IgD-negative memory B cell (primary cell): ENCODE data around the gene HS2ST1. TPM values are rescaled to one million over a fixed set of nuclear protein-coding genes. Genes with fewer than 3 reads are reported as not detected.

Experiments used
- H3K27ac Mint-ChIP-seq, 3 donors: one replicate each; pipeline ENCODE4 v1.8.0; 2020 to 2022; ENCODE audit warnings: mild to moderate bottlenecking in 3 of 3, mixed read lengths in 3 of 3, moderate library complexity in 1 of 3
- H3K27me3 Mint-ChIP-seq: one replicate; pipeline ENCODE4 v1.8.0; 2021; ENCODE audit warnings: mixed read lengths
- H3K36me3 Mint-ChIP-seq: one replicate; pipeline ENCODE4 v1.8.0; 2020; ENCODE audit warnings: mild to moderate bottlenecking, mixed read lengths
- H3K4me1 Mint-ChIP-seq, 3 donors: one replicate each; pipeline ENCODE4 v1.8.0; 2020 to 2022; ENCODE audit warnings: mixed read lengths in 3 of 3, mild to moderate bottlenecking in 1 of 3
- H3K4me3 Mint-ChIP-seq, 4 donors: one replicate each; pipeline ENCODE4 v1.8.0; 2020 to 2022; ENCODE audit warnings: mild to moderate bottlenecking in 4 of 4, mixed read lengths in 4 of 4, moderate library complexity in 3 of 4
- H3K9me3 Mint-ChIP-seq, 3 donors: one replicate each; pipeline ENCODE4 v1.8.0; 2020 to 2021; ENCODE audit warnings: mixed read lengths in 3 of 3, mild to moderate bottlenecking in 1 of 3
- polyA plus RNA-seq: library from polyadenylated mRNA; unstranded; fragments of 300-500 nt; fragmentation: Illumina TruSeq; gene quantifications from one replicate; pipeline ENCODE4 v1.2.3, GENCODE V29; 2021

The HS2ST1 gene
- polyA plus RNA-seq, 1 donor from 2014 or later = 7.2 TPM

DNA sequence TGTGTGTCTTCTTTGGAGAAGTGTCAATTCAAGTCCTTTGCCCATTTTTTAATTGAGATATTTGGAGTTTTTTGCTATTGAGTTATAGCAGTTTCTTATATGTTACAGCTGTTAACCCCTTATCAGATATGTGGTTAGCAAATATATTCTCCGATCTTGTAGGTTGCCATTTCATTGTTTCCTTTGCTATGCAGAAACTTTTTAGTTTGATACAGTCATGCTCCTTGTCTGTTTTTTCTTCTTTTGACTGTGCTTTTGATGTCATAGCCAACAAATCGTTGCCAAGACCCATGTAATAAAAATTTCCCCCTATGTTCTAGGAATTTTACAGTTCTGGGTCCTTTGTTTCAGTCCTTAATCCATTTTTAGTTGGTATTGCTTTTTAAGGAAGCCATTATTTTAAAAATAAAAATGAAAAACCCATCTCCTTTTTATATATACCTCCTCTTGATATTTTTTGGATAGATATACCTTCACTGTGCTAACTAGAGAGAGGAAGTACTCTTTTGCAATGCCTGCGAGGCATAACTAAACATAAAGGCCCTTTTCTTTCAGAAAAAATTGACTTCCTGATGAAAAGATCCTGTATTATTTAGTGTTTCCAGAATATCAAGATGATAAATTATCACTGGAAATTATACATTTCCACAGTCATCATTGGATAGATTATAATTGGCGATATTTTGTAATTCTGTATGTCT, 127.8 kb downstream of the HS2ST1 start:
- H3K27ac Mint-ChIP-seq = no peak overlapping the region
- H3K27me3 Mint-ChIP-seq = no peaks in the 10 kb centered on the region
- H3K4me1 Mint-ChIP-seq = peaks cover 5 to 27% (median 22%) of the 10 kb centered on the region in 3 donors

DNA sequence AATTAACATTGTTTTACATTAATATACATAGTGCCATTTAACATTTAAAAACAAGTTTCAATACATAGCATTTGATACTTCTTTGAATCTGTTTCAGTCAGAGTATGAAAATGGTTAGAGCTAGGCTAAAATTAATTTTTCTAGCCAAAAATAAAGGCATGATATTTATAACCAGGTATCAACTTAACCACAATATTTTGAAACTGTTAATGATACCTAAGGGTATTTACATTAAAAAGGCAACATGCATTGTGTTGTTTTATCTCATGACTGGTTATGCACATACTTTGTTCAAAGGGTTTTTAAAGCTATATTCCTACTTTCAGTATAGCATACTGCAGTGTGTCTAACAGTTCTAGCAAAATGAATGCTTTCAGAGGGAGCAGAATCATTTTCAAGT, 130.0 kb downstream of the HS2ST1 start:
- H3K4me3 Mint-ChIP-seq = no peak overlapping the region
- peak overlapping the region in 1 of 3 donors; percentile 20 for H3K27ac Mint-ChIP-seq
- H3K36me3 Mint-ChIP-seq = peaks cover 11% of the 10 kb centered on the region
- H3K27me3 Mint-ChIP-seq = no peaks in the 10 kb centered on the region
- H3K4me1 Mint-ChIP-seq = peaks cover 5 to 27% (median 22%) of the 10 kb centered on the region in 3 donors
- H3K9me3 Mint-ChIP-seq = no peaks in the 10 kb centered on the region

More for the DNA sequence above, 127.8 kb downstream of the HS2ST1 start:
- H3K9me3 Mint-ChIP-seq = peaks cover 0 to 1% (median 0%) of the 10 kb centered on the region in 3 donors
- peaks cover 6% of the 10 kb centered on the region for H3K36me3 Mint-ChIP-seq
- no peak overlapping the region for H3K4me3 Mint-ChIP-seq

DNA sequence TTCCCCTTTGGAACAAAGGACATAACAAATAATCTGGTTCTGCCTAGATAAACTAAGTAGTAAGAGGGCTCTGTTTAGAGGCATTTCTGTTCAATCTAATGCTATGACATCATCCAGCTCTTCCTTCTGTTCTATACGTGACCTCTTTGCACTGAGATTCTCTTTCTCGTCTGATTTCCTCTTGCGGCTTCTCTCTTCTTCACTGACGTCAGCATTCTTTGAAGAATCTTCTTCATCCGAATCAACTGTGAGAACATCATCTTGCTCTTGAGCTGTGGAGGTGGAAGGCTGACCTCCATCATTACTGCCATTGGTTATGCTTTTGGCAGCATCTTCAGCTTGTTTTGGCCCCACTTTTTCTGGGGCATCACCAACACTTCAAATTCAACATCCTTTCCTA, 130.4 kb downstream of the HS2ST1 start:
- peak overlapping the region in 1 of 3 donors; percentile 20 for H3K27ac Mint-ChIP-seq
- H3K36me3 Mint-ChIP-seq = peaks cover 11% of the 10 kb centered on the region
- H3K9me3 Mint-ChIP-seq = no peaks in the 10 kb centered on the region
- H3K4me3 Mint-ChIP-seq = peak overlapping the region in 3 of 4 donors; percentile 7 to 42 (median 25)
- no peaks in the 10 kb centered on the region for H3K27me3 Mint-ChIP-seq
- H3K4me1 Mint-ChIP-seq = peaks cover 5 to 27% (median 22%) of the 10 kb centered on the region in 3 donors

DNA sequence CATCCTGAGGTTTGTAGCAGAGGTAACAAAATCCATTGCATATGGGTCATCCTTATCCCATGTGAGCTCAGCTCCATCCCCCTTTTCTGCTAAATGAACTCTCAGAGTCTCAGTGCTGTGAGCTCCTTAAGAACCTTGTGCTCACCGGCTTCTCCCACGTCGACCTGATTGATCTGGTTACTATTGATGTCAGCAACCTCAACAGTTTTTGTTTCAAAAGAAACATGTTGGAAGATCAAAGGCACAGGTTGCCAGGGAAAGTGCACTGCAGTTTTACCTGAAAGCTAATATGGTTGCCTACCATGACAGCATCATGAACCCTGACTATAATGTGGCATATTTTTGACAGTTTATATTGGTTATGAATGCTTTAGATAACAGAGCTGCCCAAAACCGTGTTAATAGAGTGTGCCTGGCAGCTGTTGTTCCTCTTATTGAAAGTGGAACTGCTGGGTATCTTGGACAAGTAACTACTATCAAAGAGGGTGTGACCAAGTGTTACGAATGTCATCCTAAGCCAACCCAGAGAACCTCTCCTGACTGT, 131.4 kb downstream of the HS2ST1 start:
- H3K4me1 Mint-ChIP-seq = peaks cover 5 to 27% (median 17%) of the 10 kb centered on the region in 3 donors
- no peaks in the 10 kb centered on the region for H3K9me3 Mint-ChIP-seq
- H3K27ac Mint-ChIP-seq = peak overlapping the region; percentile 1 to 53 (median 32)
- H3K4me3 Mint-ChIP-seq = peak overlapping the region in 2 of 4 donors; percentile 3 to 17
- H3K27me3 Mint-ChIP-seq = no peaks in the 10 kb centered on the region
- peaks cover 11% of the 10 kb centered on the region for H3K36me3 Mint-ChIP-seq

DNA sequence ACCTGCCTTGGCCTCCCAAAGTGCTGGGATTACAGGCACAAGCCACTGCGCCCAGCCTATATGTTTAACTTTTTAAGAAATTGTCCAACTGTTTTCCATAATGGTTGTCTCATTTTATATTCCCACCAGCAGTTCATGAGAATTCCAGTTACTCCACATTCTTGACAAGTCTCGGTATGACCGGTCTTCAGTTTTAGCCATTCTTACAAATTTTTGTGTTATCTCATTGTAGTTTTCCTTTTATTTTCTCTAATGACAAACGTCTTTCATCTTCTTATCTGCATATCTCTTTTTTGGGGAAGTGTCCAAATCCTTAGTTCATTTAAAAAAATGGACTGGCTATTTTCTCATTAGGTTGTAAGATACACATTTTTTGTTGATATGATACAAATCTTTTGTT, 132.5 kb downstream of the HS2ST1 start:
- Mint-ChIP-seq H3K36me3 (peaks cover 8% of the 10 kb centered on the region), H3K4me1 (peaks cover 6 to 26% (median 22%) of the 10 kb centered on the region in 3 donors), H3K9me3 (no peaks in the 10 kb centered on the region), H3K27ac (no peak overlapping the region), H3K4me3 (no peak overlapping the region), H3K27me3 (no peaks in the 10 kb centered on the region)

DNA sequence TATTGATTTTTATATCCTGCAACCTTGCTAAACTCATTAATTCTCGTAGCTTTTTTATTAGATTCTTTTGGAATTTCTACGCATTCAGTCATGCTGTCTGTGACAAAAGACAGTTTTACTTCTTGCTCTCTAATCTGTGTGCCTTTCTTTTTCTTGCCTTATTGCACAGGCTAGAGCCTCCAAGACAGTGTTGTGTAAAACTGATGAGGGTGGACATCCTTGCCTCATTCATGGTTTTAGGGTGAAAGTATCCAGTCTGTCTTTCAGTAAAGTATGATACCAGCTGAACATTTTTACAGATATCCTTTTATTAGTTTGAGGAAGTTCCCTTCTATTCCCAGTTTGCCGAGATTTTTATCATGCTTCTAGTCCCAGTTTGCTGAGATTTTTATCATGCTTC, 133.8 kb downstream of the HS2ST1 start:
- Mint-ChIP-seq H3K36me3 (peaks cover 8% of the 10 kb centered on the region), H3K4me1 (peaks cover 12 to 32% (median 30%) of the 10 kb centered on the region in 3 donors), H3K9me3 (no peaks in the 10 kb centered on the region), H3K27ac (no peak overlapping the region), H3K4me3 (no peak overlapping the region), H3K27me3 (no peaks in the 10 kb centered on the region)

DNA sequence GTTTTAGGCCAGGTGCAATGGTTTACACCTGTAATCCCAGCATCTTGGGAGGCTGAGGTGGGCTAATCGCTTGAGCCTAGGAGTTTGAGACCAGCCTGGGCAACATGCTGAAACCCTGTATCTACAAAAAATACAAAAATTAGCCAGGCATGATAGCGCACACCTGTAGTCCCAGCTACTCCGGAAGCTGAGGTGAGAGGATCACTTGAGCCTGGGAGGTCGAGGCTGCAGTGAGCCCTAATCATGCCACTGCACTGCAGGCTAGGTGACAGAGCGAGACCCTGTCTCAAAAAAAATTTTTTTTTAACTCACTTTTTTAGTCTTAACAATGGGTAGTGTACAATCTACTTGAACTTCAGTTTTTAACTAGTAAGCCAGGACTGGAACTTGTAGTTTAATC, 137.5 kb downstream of the HS2ST1 start:
- H3K4me3 Mint-ChIP-seq = peak overlapping the region in 2 of 4 donors; percentile 7 to 80
- H3K27ac Mint-ChIP-seq = no peak overlapping the region

DNA sequence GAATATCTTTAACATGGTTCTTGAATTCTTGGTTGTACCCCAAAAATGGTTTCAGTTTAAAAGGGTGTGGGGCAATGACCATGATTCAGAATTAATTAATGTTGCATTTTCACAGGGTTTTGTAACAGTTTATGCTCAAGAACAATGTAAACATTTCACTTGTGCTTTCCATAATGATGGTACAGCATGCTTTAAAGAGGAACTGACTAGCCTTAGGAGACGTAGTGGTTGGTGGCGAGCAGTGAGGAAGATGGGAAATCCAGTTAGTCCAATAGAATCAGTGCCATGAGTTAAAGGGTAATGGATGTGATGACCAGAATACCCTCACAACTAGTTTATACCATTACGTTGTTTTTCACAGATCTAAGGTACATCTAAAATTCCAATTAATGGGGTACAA, 138.0 kb downstream of the HS2ST1 start:
- H3K4me3 Mint-ChIP-seq = peak overlapping the region in 1 of 4 donors; percentile 7
- no peaks in the 10 kb centered on the region for H3K27me3 Mint-ChIP-seq
- peaks cover 14 to 21% (median 18%) of the 10 kb centered on the region in 3 donors for H3K4me1 Mint-ChIP-seq
- H3K9me3 Mint-ChIP-seq = no peaks in the 10 kb centered on the region
- peaks cover 4% of the 10 kb centered on the region for H3K36me3 Mint-ChIP-seq
- no peak overlapping the region for H3K27ac Mint-ChIP-seq

More for the DNA sequence above, 137.5 kb downstream of the HS2ST1 start:
- H3K36me3 Mint-ChIP-seq = peaks cover 7% of the 10 kb centered on the region
- H3K9me3 Mint-ChIP-seq = no peaks in the 10 kb centered on the region
- H3K4me1 Mint-ChIP-seq = peaks cover 12 to 17% (median 15%) of the 10 kb centered on the region in 3 donors
- H3K27me3 Mint-ChIP-seq = no peaks in the 10 kb centered on the region

DNA sequence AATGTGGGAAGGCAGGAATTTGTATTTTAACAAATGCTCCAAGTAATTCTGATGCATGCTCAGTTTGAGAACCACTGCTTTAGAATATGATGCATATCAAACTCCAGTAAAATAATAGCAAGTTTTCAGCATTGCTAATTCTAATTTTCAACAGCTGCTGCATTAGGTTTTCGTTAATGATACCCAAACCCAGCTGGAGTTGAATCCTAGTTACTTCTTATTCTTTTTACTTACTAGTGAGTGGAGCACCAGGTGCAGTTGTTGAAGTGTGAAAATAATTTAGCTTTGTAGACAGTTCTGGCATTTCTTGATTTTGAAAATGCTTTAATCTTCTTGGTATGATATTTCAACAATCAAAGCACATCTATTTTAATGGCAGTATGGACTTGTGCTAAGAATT, 138.5 kb downstream of the HS2ST1 start:
- Mint-ChIP-seq H3K27me3 (no peaks in the 10 kb centered on the region), H3K4me3 (no peak overlapping the region), H3K27ac (no peak overlapping the region), H3K9me3 (no peaks in the 10 kb centered on the region), H3K4me1 (peaks cover 18 to 26% (median 20%) of the 10 kb centered on the region in 3 donors), H3K36me3 (peaks cover 4% of the 10 kb centered on the region)

DNA sequence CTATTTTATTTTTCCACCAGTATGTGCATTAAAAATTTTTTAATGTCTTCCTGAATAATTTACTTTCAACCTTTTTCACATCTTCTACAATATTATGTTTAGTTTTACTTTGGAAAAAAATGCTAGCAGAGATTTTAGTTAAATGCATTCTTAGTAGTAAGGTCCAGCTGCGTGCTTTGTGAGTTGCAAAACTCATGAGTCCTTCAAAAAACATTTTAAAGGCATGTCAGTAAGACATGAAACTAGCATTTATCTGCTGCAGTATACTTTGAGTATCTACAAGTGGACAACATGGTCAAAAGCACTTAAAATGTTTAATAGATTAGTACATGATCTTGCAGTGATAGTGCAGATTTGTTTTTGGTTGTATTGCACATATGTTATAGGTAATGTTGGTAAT, 139.0 kb downstream of the HS2ST1 start:
- Mint-ChIP-seq H3K36me3 (peaks cover 2% of the 10 kb centered on the region), H3K4me3 (no peak overlapping the region), H3K27me3 (no peaks in the 10 kb centered on the region), H3K9me3 (no peaks in the 10 kb centered on the region), H3K27ac (no peak overlapping the region), H3K4me1 (peaks cover 23 to 31% (median 25%) of the 10 kb centered on the region in 3 donors)

DNA sequence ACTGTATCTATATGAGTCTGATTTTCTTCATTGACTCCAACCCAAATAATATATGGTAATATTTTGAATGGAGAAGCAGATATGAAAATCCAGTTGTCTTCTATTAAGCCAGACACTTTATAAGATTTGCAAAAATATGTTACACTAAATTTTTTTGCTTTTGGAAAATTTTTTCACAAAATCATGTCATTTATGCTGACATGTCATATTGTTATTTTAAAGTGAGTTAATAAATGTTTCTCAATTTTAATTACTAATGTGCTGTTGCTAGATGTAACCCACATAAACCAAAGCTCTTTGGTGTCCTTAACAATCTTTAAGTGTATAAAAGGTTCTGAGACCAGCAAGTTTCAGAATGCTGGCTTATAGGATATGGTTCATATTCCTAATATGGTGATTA, 142.5 kb downstream of the HS2ST1 start:
- Mint-ChIP-seq H3K4me3 (peak overlapping the region; percentile 84 to 94 (median 90)), H3K27ac (peak overlapping the region; percentile 84 to 90 (median 87)), H3K27me3 (no peaks in the 10 kb centered on the region), H3K4me1 (peaks cover 35 to 48% (median 38%) of the 10 kb centered on the region in 3 donors), H3K9me3 (no peaks in the 10 kb centered on the region), H3K36me3 (no peaks in the 10 kb centered on the region)

DNA sequence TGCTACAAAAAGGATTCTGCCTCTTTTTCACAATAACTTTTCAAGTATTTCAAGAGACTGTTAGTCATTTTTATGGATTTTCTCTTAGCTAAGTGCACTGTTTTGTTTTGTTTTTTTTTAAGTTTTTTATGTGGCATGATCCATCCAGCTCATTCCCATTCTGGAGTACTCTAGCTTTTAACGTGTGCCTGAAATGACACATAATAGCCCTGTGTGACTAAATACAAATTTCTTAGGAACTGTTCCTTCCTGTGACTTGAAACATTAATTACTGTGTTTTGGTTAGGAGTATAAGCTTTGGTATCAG, 143.9 kb downstream of the HS2ST1 start:
- Mint-ChIP-seq H3K4me1 (peaks cover 41 to 51% (median 42%) of the 10 kb centered on the region in 3 donors), H3K27me3 (peaks cover 2% of the 10 kb centered on the region), H3K27ac (peak overlapping the region; percentile 84 to 90 (median 87)), H3K4me3 (peak overlapping the region; percentile 84 to 94 (median 90)), H3K9me3 (peaks cover 0 to 4% (median 2%) of the 10 kb centered on the region in 3 donors), H3K36me3 (no peaks in the 10 kb centered on the region)

DNA sequence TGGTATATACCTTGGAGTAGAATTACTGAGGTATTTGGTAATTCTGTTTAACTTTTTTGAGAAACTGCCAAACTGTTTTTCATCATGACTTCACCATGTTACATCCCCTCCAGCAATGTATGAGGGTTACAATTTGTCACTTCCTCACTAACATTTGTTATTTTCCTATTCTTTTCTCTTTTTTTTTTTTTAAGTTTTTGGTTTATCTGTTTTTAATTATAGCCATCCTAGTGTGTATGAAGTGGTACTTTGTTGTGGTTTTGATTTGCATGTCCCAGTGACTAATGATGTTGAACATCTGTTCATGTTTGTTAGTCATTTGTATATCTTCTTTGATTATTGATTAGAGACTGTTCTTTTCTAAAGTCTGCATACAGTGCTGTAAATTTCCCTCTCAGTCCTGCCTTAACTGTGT, 147.3 kb downstream of the HS2ST1 start:
- peaks cover 48 to 70% (median 55%) of the 10 kb centered on the region in 3 donors for H3K4me1 Mint-ChIP-seq
- H3K36me3 Mint-ChIP-seq = peaks cover 2% of the 10 kb centered on the region
- H3K27me3 Mint-ChIP-seq = peaks cover 2% of the 10 kb centered on the region
- peaks cover 0 to 4% (median 2%) of the 10 kb centered on the region in 3 donors for H3K9me3 Mint-ChIP-seq
- H3K27ac Mint-ChIP-seq = peak overlapping the region in 2 of 3 donors; percentile 21 to 27
- H3K4me3 Mint-ChIP-seq = peak overlapping the region; percentile 0 to 94 (median 33)

DNA sequence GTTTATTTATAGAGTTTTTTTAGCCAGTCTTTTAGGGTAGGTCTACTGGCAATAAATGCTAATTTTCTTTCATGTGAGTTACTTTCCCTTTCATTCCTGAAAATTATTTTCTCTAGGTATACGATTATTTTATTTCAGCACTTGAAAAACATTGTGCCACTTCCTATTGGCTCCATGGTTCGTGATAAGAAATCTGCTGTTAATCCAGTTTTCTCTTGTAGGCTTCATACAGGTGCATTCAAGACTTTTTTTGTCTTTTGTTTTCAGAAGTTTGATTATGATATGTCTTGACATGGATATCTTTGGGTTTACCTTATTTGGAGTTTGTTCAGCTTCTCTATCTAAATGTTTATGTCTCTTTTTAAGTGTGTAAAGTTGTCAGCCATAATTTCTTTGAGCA, 148.3 kb downstream of the HS2ST1 start:
- peaks cover 2% of the 10 kb centered on the region for H3K36me3 Mint-ChIP-seq
- peak overlapping the region in 3 of 4 donors; percentile 0 to 94 (median 19) for H3K4me3 Mint-ChIP-seq
- H3K27me3 Mint-ChIP-seq = peaks cover 2% of the 10 kb centered on the region
- peak overlapping the region in 2 of 3 donors; percentile 27 to 55 for H3K27ac Mint-ChIP-seq
- H3K9me3 Mint-ChIP-seq = peaks cover 0 to 4% (median 2%) of the 10 kb centered on the region in 3 donors
- peaks cover 43 to 65% (median 54%) of the 10 kb centered on the region in 3 donors for H3K4me1 Mint-ChIP-seq

DNA sequence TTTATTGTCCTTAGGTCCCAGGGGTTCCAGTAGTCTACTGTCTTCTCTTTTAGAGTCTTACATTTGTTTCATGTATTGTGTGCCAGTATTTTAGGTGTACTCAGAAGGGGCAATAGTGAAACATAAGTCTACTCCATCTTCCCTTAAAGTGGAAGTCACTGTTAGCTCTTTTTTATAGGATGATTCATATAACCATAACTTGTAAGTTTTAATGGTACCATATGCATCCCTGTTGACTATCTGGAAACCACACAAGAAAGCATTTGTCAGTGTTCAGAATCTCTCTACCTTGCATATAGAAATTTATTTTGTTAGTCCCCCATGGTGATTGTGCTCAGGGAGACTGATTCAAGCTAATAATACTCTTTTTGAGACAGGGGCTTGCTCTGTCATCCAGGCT, 149.9 kb downstream of the HS2ST1 start:
- Mint-ChIP-seq H3K4me1 (peaks cover 42 to 61% (median 50%) of the 10 kb centered on the region in 3 donors), H3K9me3 (peaks cover 0 to 4% (median 4%) of the 10 kb centered on the region in 3 donors), H3K36me3 (peaks cover 3% of the 10 kb centered on the region), H3K27me3 (peaks cover 2% of the 10 kb centered on the region), H3K4me3 (no peak overlapping the region), H3K27ac (no peak overlapping the region)
